PC-9 (cell line): ENCODE data around the gene PIAS2.

ENCODE experiments used
- CTCF ChIP-seq: fragments of 200-600 bp; sonication (generic); conservative IDR thresholded peaks from 2 replicates; pipeline ENCODE4 v1.6.1; 2017; ENCODE audit warnings: mixed run types, antibody characterized with exemption, mild to moderate bottlenecking, moderate library complexity
- EZH2 ChIP-seq: fragments of 200-600 bp; sonication (generic); IDR thresholded peaks from 2 replicates; pipeline ENCODE4 v1.8.0; 2017; ENCODE audit warnings: antibody characterized with exemption, low read depth

- TF ChIP-seq CTCF (no peak), EZH2 (no peak)
Measured at GRCh38 chr18:46756025-46756558, 161.2 kb downstream of the PIAS2 start.
